ENCODE results near the gene RDH5. TPM values are rescaled to one million over a fixed set of nuclear protein-coding genes. Genes with fewer than 3 reads are reported as not detected.

The RDH5 gene
- total RNA-seq, 1 experiment from 2014 or later: 12.6 TPM

GRCh38 chr12:55718015-55718414 is 2.2 kb upstream of the RDH5 start:
- intact Hi-C loops (cut with micrococcal nuclease; ENCODE audit: unreplicated experiment): no loop called here
- ChIA-PET POLR2A (ENCODE audit: unreplicated experiment) (no interaction called here), CTCF (no interaction called here)
- DNase-seq: no peak
- no peak overlapping the region for H3K27ac ChIP-seq
- no peak overlapping the region for H2AFZ ChIP-seq
- H4K20me1 ChIP-seq (ENCODE audit: insufficient read depth): 0 out of 2 replicates have a peak, but pooled peaks cover 4% of the 10 kb centered on the region
- no peak overlapping the region for H3K4me3 ChIP-seq
- H3K9me2 ChIP-seq (ENCODE audit: insufficient read depth): no peaks in the 10 kb centered on the region
- no peak for TF ChIP-seq EZH2 (IDR thresholded peaks at IDR 0.05; ENCODE audit: low read depth)
- no peak for TF ChIP-seq CTCF (conservative IDR thresholded peaks at IDR 0.05)
- no peaks in the 10 kb centered on the region for H3K36me3 ChIP-seq (ENCODE audit: low read depth)
- peaks cover 5% of the 10 kb centered on the region; the same call in 1 of the 2 replicates for H3K79me2 ChIP-seq (ENCODE audit: low read depth)
- no peaks in the 10 kb centered on the region for H3K27me3 ChIP-seq (ENCODE audit: insufficient read depth, low read depth)
- H3K9me3 ChIP-seq (ENCODE audit: insufficient read depth, low read depth): no peaks in the 10 kb centered on the region
- H3K4me1 ChIP-seq (replicated peaks; ENCODE audit: insufficient read depth): peaks cover 46% of the 10 kb centered on the region
- H3K4me2 ChIP-seq: no peak overlapping the region
- no TSS peak for BruUV-seq (replicated peaks)
- H3F3A ChIP-seq (ENCODE audit: insufficient read depth, low read depth): peaks cover 44% of the 10 kb centered on the region

GRCh38 chr12:55718624-55719275 is 1.4 kb upstream of the RDH5 start:
- TF ChIP-seq CTCF (conservative IDR thresholded peaks at IDR 0.05): no peak
- H3K9me2 ChIP-seq (ENCODE audit: insufficient read depth): no peaks in the 10 kb centered on the region
- H3F3A ChIP-seq (ENCODE audit: insufficient read depth, low read depth): peaks cover 47% of the 10 kb centered on the region
- intact Hi-C loops (cut with micrococcal nuclease; ENCODE audit: unreplicated experiment): no loop called here
- no peak overlapping the region for H3K4me3 ChIP-seq
- H4K20me1 ChIP-seq (ENCODE audit: insufficient read depth): 0 out of 2 replicates have a peak, but pooled peaks cover 4% of the 10 kb centered on the region
- H2AFZ ChIP-seq: no peak overlapping the region
- ChIA-PET CTCF (no interaction called here), POLR2A (ENCODE audit: unreplicated experiment) (no interaction called here)
- peaks cover 5% of the 10 kb centered on the region; the same call in 1 of the 2 replicates for H3K79me2 ChIP-seq (ENCODE audit: low read depth)
- H3K27me3 ChIP-seq (ENCODE audit: insufficient read depth, low read depth): no peaks in the 10 kb centered on the region
- no peak overlapping the region for H3K27ac ChIP-seq
- BruUV-seq (replicated peaks): no TSS peak
- no peak for DNase-seq
- H3K4me1 ChIP-seq (replicated peaks; ENCODE audit: insufficient read depth): peaks cover 50% of the 10 kb centered on the region
- no peaks in the 10 kb centered on the region for H3K9me3 ChIP-seq (ENCODE audit: insufficient read depth, low read depth)
- no peaks in the 10 kb centered on the region for H3K36me3 ChIP-seq (ENCODE audit: low read depth)
- no peak overlapping the region for H3K4me2 ChIP-seq

GRCh38 chr12:55719371-55719770 is 822 bp upstream of the RDH5 start:
- CTCF ChIA-PET: interaction anchor here (0.7 to 2.0 kb wide), 2 partner anchors 37 to 530 kb away, joined by 4 to 9 read pairs; no protein-coding TSS in a partner anchor
- no peak for TF ChIP-seq CTCF (conservative IDR thresholded peaks at IDR 0.05)
- no peak for TF ChIP-seq EZH2 (IDR thresholded peaks at IDR 0.05; ENCODE audit: low read depth)
- H3K27ac ChIP-seq: no peak overlapping the region

More at GRCh38 chr12:55719371-55719770, 822 bp upstream of the RDH5 start:
- H2AFZ ChIP-seq: no peak overlapping the region
- POLR2A ChIA-PET (ENCODE audit: unreplicated experiment): no interaction called here
- no peak overlapping the region for H3K4me2 ChIP-seq
- intact Hi-C loops (cut with micrococcal nuclease; ENCODE audit: unreplicated experiment): no loop called here
- 0 out of 2 replicates have a peak, but pooled peaks cover 4% of the 10 kb centered on the region for H4K20me1 ChIP-seq (ENCODE audit: insufficient read depth)
- H3K9me2 ChIP-seq (ENCODE audit: insufficient read depth): no peaks in the 10 kb centered on the region
- H3F3A ChIP-seq (ENCODE audit: insufficient read depth, low read depth): peaks cover 48% of the 10 kb centered on the region
- H3K79me2 ChIP-seq (ENCODE audit: low read depth): peaks cover 5% of the 10 kb centered on the region; the same call in 1 of the 2 replicates
- H3K4me3 ChIP-seq: no peak overlapping the region
- DNase-seq: no peak
- no peaks in the 10 kb centered on the region for H3K9me3 ChIP-seq (ENCODE audit: insufficient read depth, low read depth)
- peaks cover 55% of the 10 kb centered on the region for H3K4me1 ChIP-seq (replicated peaks; ENCODE audit: insufficient read depth)
- H3K36me3 ChIP-seq (ENCODE audit: low read depth): no peaks in the 10 kb centered on the region
- BruUV-seq (replicated peaks): no TSS peak
- no peaks in the 10 kb centered on the region for H3K27me3 ChIP-seq (ENCODE audit: insufficient read depth, low read depth)
